Astrocyte (in vitro differentiated cells and primary cell): Measurements from ENCODE around the gene ADCY2. TPM values are rescaled to one million over a fixed set of nuclear protein-coding genes. Genes with fewer than 3 reads are reported as not detected.

Experiments
- DNase-seq: peaks from one replicate; pipeline ENCODE4 v3.0.0-alpha.2; 2010; ENCODE audit warnings: low read depth
- FAIRE-seq: peaks from 2 replicates; lab custom pipeline; 2011; peaks lifted over from hg19 to GRCh38; lab: Jason Lieb, UNC
- H2AFZ ChIP-seq: 2 replicates; pipeline ENCODE4 v1.6.0; 2012; ENCODE audit warnings: low read depth, low read length, inconsistent platforms
- H3K27ac ChIP-seq: 2 replicates; pipeline ENCODE4 v1.5.1; 2011; ENCODE audit warnings: low read depth, low read length, inconsistent platforms
- H3K27me3 ChIP-seq: 2 replicates; pipeline ENCODE4 v1.6.0; 2011; ENCODE audit warnings: low read length, inconsistent platforms; ENCODE audit not compliant: insufficient read depth
- H3K36me3 ChIP-seq: 2 replicates; pipeline ENCODE4 v1.5.1; 2011; ENCODE audit warnings: low read length, inconsistent platforms; ENCODE audit not compliant: insufficient read depth
- H3K4me1 ChIP-seq: 2 replicates; pipeline ENCODE4 v1.5.1; 2011; ENCODE audit warnings: low read length, inconsistent platforms; ENCODE audit not compliant: insufficient read depth
- H3K4me2 ChIP-seq: 2 replicates; pipeline ENCODE4 v1.6.0; 2012; ENCODE audit warnings: low read length, inconsistent platforms
- H3K4me3 ChIP-seq: 2 replicates; pipeline ENCODE4 v1.5.1; 2011; ENCODE audit warnings: low read depth, mild to moderate bottlenecking, low read length, inconsistent platforms; ENCODE audit not compliant: insufficient read depth
- H3K79me2 ChIP-seq: 2 replicates; pipeline ENCODE4 v1.6.0; 2012; ENCODE audit warnings: mild to moderate bottlenecking, low read length, inconsistent platforms; ENCODE audit not compliant: insufficient read depth
- H3K9ac ChIP-seq: 2 replicates; pipeline ENCODE4 v1.6.0; 2012; ENCODE audit warnings: mild to moderate bottlenecking, low read length, inconsistent platforms
- H3K9me3 ChIP-seq: 2 replicates; pipeline ENCODE4 v1.5.1; 2012; ENCODE audit warnings: low read depth, mild to moderate bottlenecking, low read length, inconsistent platforms; ENCODE audit not compliant: insufficient read depth
- H4K20me1 ChIP-seq: 2 replicates; pipeline ENCODE4 v1.6.0; 2012; ENCODE audit warnings: low read length, inconsistent platforms; ENCODE audit not compliant: insufficient read depth
- H3K27ac Mint-ChIP-seq: one replicate; pipeline ENCODE4 v1.8.0; 2021; ENCODE audit warnings: mild to moderate bottlenecking, mixed read lengths; ENCODE audit not compliant: unreplicated experiment
- H3K27me3 Mint-ChIP-seq: one replicate; pipeline ENCODE4 v1.8.0; 2021; ENCODE audit warnings: low read depth, mixed read lengths; ENCODE audit not compliant: unreplicated experiment
- H3K36me3 Mint-ChIP-seq: one replicate; pipeline ENCODE4 v1.8.0; 2021; ENCODE audit warnings: low read depth, mixed read lengths; ENCODE audit not compliant: unreplicated experiment
- H3K4me1 Mint-ChIP-seq: one replicate; pipeline ENCODE4 v1.8.0; 2021; ENCODE audit warnings: low read depth, mixed read lengths; ENCODE audit not compliant: unreplicated experiment
- H3K4me3 Mint-ChIP-seq: one replicate; pipeline ENCODE4 v1.8.0; 2021; ENCODE audit warnings: mild to moderate bottlenecking, moderate library complexity, mixed read lengths; ENCODE audit not compliant: unreplicated experiment
- H3K9me3 Mint-ChIP-seq: one replicate; pipeline ENCODE4 v1.8.0; 2021; ENCODE audit warnings: mild to moderate bottlenecking, mixed read lengths; ENCODE audit not compliant: unreplicated experiment
- EZH2 ChIP-seq: IDR thresholded peaks from 2 replicates; pipeline ENCODE4 v1.6.1; 2012; ENCODE audit warnings: mild to moderate bottlenecking, low read length, inconsistent platforms; ENCODE audit not compliant: insufficient read depth
- total RNA-seq: library from RNA; stranded (reverse); gene quantifications from 2 replicates; pipeline ENCODE4 v1.2.1, GENCODE V29; 2021
- TF ChIP-seq, protein P1 (sequence below): IDR thresholded peaks from 2 replicates; pipeline ENCODE4 v1.5.1; 2011; ENCODE audit warnings: low read depth, mild to moderate bottlenecking, inconsistent platforms, low read length, moderate library complexity; ENCODE audit not compliant: insufficient read depth

The ADCY2 gene
- total RNA-seq, 1 donor from 2014 or later, result 5.7 TPM

GRCh38 chr5:7795306-7795705, 399.4 kb downstream of the ADCY2 start:
- no peak overlapping the region for H2AFZ ChIP-seq
- FAIRE-seq, result no peak
- TF ChIP-seq, protein P1, sequence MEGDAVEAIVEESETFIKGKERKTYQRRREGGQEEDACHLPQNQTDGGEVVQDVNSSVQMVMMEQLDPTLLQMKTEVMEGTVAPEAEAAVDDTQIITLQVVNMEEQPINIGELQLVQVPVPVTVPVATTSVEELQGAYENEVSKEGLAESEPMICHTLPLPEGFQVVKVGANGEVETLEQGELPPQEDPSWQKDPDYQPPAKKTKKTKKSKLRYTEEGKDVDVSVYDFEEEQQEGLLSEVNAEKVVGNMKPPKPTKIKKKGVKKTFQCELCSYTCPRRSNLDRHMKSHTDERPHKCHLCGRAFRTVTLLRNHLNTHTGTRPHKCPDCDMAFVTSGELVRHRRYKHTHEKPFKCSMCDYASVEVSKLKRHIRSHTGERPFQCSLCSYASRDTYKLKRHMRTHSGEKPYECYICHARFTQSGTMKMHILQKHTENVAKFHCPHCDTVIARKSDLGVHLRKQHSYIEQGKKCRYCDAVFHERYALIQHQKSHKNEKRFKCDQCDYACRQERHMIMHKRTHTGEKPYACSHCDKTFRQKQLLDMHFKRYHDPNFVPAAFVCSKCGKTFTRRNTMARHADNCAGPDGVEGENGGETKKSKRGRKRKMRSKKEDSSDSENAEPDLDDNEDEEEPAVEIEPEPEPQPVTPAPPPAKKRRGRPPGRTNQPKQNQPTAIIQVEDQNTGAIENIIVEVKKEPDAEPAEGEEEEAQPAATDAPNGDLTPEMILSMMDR, result no peak
- TF ChIP-seq EZH2, result no peak

DNA sequence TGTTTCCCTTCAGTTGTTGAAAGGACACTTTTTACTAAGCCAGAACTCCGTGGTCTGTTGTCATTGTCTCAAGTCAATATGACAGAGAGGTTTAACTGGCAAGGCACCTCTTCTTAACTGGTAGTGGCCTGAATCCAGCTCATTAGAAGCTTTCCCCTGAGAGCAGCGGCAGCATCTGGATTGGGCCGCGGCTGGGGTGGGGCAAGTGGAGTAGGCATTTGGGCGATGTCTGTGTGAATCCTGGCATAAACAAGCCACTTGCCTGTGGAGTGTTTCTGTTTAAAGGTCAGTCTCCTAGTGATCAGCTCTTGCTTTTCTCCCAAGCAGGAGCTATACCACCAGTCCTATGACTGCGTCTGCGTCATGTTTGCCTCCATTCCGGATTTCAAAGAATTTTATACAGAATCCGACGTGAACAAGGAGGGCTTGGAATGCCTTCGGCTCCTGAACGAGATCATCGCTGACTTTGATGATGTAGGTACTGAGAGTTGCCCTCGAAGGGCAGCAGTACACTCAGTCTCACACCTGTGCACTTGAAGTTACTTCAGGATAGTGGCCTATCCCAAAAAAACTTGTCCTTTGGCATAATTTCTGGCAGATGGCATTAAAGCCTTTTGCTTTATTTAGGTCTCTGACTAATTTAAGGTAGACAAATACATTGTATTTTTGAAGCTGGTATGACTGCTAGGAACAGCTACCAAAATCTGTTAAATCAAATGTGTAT, 406.1 kb downstream of the ADCY2 start:
- no peaks in the 10 kb centered on the region for H3K4me1 ChIP-seq
- Mint-ChIP-seq H3K4me1 (no peaks in the 10 kb centered on the region), H3K27me3 (peaks cover 3% of the 10 kb centered on the region), H3K36me3 (no peaks in the 10 kb centered on the region), H3K9me3 (no peaks in the 10 kb centered on the region), H3K4me3 (no peak overlapping the region), H3K27ac (no peak overlapping the region)
- no peak overlapping the region for H3K9ac ChIP-seq
- no peaks in the 10 kb centered on the region for H3K36me3 ChIP-seq
- FAIRE-seq, result no peak
- no peak overlapping the region for H3K4me3 ChIP-seq
- H4K20me1 ChIP-seq, result no peaks in the 10 kb centered on the region
- TF ChIP-seq, protein P1, result no peak
- TF ChIP-seq EZH2, result no peak
- no peak overlapping the region for H3K27ac ChIP-seq
- no peaks in the 10 kb centered on the region for H3K9me3 ChIP-seq
- H3K79me2 ChIP-seq, result no peaks in the 10 kb centered on the region
- no peak overlapping the region for H3K4me2 ChIP-seq
- DNase-seq, result no peak
- H2AFZ ChIP-seq, result no peak overlapping the region
- no peaks in the 10 kb centered on the region for H3K27me3 ChIP-seq

More at GRCh38 chr5:7795306-7795705, 399.4 kb downstream of the ADCY2 start:
- H3K4me3 Mint-ChIP-seq, result no peak overlapping the region
- no peaks in the 10 kb centered on the region for H3K36me3 Mint-ChIP-seq
- Histone ChIP-seq H3K9ac (no peak overlapping the region), H4K20me1 (no peaks in the 10 kb centered on the region), H3K4me1 (no peaks in the 10 kb centered on the region), H3K27me3 (no peaks in the 10 kb centered on the region), H3K4me3 (no peak overlapping the region), H3K79me2 (no peaks in the 10 kb centered on the region), H3K4me2 (no peak overlapping the region), H3K9me3 (no peaks in the 10 kb centered on the region), H3K27ac (no peak overlapping the region), H3K36me3 (no peaks in the 10 kb centered on the region)
- no peaks in the 10 kb centered on the region for H3K9me3 Mint-ChIP-seq
- no peak overlapping the region for H3K27ac Mint-ChIP-seq
- no peak for DNase-seq
- H3K4me1 Mint-ChIP-seq, result no peaks in the 10 kb centered on the region
- H3K27me3 Mint-ChIP-seq, result peaks cover 9% of the 10 kb centered on the region

DNA sequence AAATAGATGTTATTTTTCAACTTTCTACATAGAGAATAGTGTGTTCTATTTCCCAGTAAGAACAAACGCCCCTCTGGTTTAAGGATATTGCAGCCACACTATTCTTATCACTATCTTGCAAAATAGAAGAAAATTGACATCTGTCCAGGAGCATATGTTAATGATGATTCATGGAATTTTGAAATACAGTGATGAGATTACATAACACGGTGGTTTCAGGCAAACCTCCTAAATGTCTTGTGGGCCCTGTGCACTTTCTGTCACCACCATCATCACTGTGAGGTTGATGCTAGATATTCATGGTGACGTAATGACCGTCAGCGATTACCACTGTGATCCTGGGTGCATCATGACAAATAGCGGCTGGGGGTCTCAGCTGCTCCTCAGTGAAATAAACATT, 406.9 kb downstream of the ADCY2 start:
- Histone ChIP-seq H3K9me3 (no peaks in the 10 kb centered on the region), H3K36me3 (no peaks in the 10 kb centered on the region), H4K20me1 (no peaks in the 10 kb centered on the region), H3K9ac (no peak overlapping the region), H3K79me2 (no peaks in the 10 kb centered on the region), H3K4me3 (no peak overlapping the region), H2AFZ (no peak overlapping the region), H3K4me2 (no peak overlapping the region), H3K27ac (no peak overlapping the region), H3K27me3 (no peaks in the 10 kb centered on the region), H3K4me1 (no peaks in the 10 kb centered on the region)
- no peak overlapping the region for H3K27ac Mint-ChIP-seq
- no peak overlapping the region for H3K4me3 Mint-ChIP-seq
- no peak for DNase-seq
- FAIRE-seq, result no peak
- H3K27me3 Mint-ChIP-seq, result peaks cover 3% of the 10 kb centered on the region
- TF ChIP-seq, protein P1, result no peak
- TF ChIP-seq EZH2, result no peak
- H3K9me3 Mint-ChIP-seq, result peaks cover 1% of the 10 kb centered on the region
- H3K4me1 Mint-ChIP-seq, result no peaks in the 10 kb centered on the region
- no peaks in the 10 kb centered on the region for H3K36me3 Mint-ChIP-seq
